ENCODE results near the gene SMPD4. TPM values are rescaled to one million over a fixed set of nuclear protein-coding genes. Genes with fewer than 3 reads are reported as not detected.
"Not testable (repeated sequence)": the region's sequence is repeated elsewhere in the genome, so short reads cannot be mapped to it uniquely, and the experiment has no call there.

Gene SMPD4
- total RNA-seq, 1 donor from 2014 or later, result 6.8 TPM

DNA sequence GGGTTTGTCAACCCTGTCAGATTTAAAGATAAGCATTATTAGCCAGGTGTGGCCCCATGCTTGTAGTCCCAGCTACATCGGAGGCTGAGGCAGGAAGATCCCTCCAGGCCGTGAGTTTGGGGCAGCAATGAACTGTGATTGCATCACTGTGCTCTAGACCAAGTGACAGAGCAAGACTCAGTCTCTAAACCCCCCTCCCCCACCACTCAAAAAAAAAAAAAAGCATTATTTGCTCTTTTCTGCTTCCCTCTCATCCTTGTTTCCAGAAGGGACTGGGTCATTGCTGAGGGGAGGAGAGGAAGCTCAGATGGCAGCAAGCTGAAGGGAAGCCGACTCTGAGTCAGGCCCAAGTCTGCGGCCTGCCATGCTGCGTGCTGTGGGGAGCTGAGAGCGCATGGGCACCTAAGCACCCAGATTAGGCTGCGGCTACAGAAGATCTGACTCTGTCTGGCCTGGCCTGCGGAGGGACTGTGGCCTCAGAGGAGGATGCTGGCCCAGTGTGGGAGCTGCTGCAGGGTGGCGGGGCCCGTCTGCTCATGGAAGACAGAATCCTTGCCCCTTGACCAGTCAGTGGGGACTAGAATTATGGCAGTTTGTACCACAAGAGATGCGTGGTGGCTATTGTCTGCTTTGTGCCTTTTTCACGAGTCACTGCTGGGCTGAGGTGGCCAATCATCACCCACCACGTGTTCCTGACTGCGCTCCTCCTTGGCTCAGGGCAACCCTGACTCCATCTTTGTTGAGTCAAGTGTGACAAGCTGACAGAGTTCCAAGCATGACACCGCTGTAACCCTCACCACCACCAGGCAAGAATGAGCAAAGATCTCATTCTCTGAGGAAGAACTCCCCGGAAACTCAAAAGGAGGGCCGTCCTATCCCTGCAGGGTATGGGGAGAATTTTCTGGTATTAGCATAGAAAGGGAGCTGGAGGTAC, 6.7 kb upstream of the SMPD4 start:
- not testable (repeated sequence) for H3K9ac ChIP-seq (ENCODE audit: low read depth in 1 of 3, low read length in 3 of 3); H3K4me1 ChIP-seq (ENCODE audit: control insufficient read depth in 3 of 3, insufficient read depth in 3 of 3, low read length in 3 of 3); H3K9me3 ChIP-seq (ENCODE audit: control insufficient read depth in 3 of 3, low read length in 3 of 3); H3K27me3 ChIP-seq (ENCODE audit: control insufficient read depth in 3 of 3, insufficient read depth in 3 of 3, low read length in 3 of 3); H3K27ac ChIP-seq (ENCODE audit: low read depth, low read length); H3K36me3 ChIP-seq (ENCODE audit: control insufficient read depth in 3 of 3, insufficient read depth in 3 of 3, low read length in 3 of 3); H3K4me3 ChIP-seq (ENCODE audit: low read length in 3 of 3)

DNA sequence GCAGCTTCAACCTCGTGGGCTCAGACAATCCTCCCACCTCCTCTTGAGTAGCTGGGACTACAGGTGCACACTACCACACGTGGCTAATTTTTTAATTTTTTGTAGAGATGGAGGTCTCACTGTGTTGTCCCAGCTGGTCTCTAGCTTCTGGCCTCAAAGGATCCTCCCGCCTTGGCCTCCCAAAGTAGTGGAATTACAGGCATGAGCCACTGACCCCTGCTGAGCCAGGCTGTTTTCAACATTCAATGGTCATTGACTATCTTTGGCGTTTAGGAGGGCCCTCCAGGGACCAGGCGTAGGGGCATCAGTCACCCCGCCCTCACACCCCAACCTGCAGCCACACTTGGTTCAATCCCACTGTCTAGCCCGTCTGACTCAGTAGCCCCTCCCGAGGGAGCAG, 5.9 kb upstream of the SMPD4 start:
- Histone ChIP-seq H3K4me1 (ENCODE audit: control insufficient read depth in 3 of 3, insufficient read depth in 3 of 3, low read length in 3 of 3) (peaks cover 0 to 10% (median 7%) of the 10 kb centered on the region in 3 donors), H3K9me3 (ENCODE audit: control insufficient read depth in 3 of 3, low read length in 3 of 3) (no peaks in the 10 kb centered on the region), H3K9ac (ENCODE audit: low read depth in 1 of 3, low read length in 3 of 3) (no peak overlapping the region), H3K27ac (ENCODE audit: low read depth, low read length) (no peak overlapping the region), H3K36me3 (ENCODE audit: control insufficient read depth in 3 of 3, insufficient read depth in 3 of 3, low read length in 3 of 3) (peaks cover 0 to 4% (median 2%) of the 10 kb centered on the region in 3 donors), H3K27me3 (ENCODE audit: control insufficient read depth in 3 of 3, insufficient read depth in 3 of 3, low read length in 3 of 3) (no peaks in the 10 kb centered on the region), H3K4me3 (ENCODE audit: low read length in 3 of 3) (no peak overlapping the region)

DNA sequence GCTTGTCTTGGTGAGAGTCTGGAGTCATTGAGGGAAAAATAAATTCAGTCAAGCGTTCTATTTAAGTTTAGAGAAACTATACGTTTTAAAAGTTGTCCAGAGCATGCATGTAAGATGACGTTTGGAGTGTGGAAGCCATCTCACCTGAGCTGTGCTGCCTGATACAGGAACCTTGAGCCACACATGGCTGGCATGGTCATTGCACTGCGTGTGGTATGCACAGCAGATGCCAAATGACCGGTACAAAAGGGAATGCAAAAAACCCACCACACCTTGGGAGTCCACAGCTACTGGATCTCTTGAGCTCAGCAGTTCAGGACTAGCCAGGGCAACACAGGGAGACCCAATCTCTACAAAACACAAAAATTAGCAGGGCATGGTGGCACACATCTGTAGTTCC, 5.0 kb upstream of the SMPD4 start:
- Histone ChIP-seq H3K36me3 (ENCODE audit: control insufficient read depth in 3 of 3, insufficient read depth in 3 of 3, low read length in 3 of 3) (peaks cover 0 to 4% (median 2%) of the 10 kb centered on the region in 3 donors), H3K9ac (ENCODE audit: low read depth in 1 of 3, low read length in 3 of 3) (no peak overlapping the region), H3K27me3 (ENCODE audit: control insufficient read depth in 3 of 3, insufficient read depth in 3 of 3, low read length in 3 of 3) (no peaks in the 10 kb centered on the region), H3K27ac (ENCODE audit: low read depth, low read length) (no peak overlapping the region), H3K9me3 (ENCODE audit: control insufficient read depth in 3 of 3, low read length in 3 of 3) (no peaks in the 10 kb centered on the region), H3K4me3 (ENCODE audit: low read length in 3 of 3) (no peak overlapping the region), H3K4me1 (ENCODE audit: control insufficient read depth in 3 of 3, insufficient read depth in 3 of 3, low read length in 3 of 3) (peaks cover 0 to 10% (median 7%) of the 10 kb centered on the region in 3 donors)

DNA sequence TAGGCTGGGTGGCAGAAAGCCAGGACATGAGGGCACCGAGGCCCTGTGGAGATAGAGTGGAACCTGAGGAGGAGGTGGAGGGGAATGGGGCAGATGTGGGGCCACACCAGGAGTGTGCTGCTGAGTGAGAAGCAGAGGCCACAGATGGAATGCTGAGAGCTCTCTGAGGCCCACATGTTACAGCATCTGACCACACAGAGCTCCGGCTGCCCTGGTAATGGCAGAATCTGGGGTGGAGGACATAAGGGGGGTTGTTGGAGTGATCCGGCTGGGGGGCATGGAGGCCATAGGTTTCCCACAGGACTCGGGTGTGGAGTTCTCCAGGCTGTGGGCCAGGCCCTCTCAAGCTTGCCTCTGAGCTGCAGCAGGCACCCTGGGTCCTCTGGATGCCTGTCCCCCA, 4.5 kb upstream of the SMPD4 start:
- H3K36me3 ChIP-seq (ENCODE audit: control insufficient read depth in 3 of 3, insufficient read depth in 3 of 3, low read length in 3 of 3), result peaks cover 0 to 4% (median 0%) of the 10 kb centered on the region in 3 donors
- H3K4me3 ChIP-seq (ENCODE audit: low read length in 3 of 3), result no peak overlapping the region
- no peak overlapping the region for H3K9ac ChIP-seq (ENCODE audit: low read depth in 1 of 3, low read length in 3 of 3)
- no peaks in the 10 kb centered on the region for H3K27me3 ChIP-seq (ENCODE audit: control insufficient read depth in 3 of 3, insufficient read depth in 3 of 3, low read length in 3 of 3)
- H3K27ac ChIP-seq (ENCODE audit: low read depth, low read length), result no peak overlapping the region
- no peaks in the 10 kb centered on the region for H3K9me3 ChIP-seq (ENCODE audit: control insufficient read depth in 3 of 3, low read length in 3 of 3)
- H3K4me1 ChIP-seq (ENCODE audit: control insufficient read depth in 3 of 3, insufficient read depth in 3 of 3, low read length in 3 of 3), result peaks cover 2 to 12% (median 7%) of the 10 kb centered on the region in 3 donors

DNA sequence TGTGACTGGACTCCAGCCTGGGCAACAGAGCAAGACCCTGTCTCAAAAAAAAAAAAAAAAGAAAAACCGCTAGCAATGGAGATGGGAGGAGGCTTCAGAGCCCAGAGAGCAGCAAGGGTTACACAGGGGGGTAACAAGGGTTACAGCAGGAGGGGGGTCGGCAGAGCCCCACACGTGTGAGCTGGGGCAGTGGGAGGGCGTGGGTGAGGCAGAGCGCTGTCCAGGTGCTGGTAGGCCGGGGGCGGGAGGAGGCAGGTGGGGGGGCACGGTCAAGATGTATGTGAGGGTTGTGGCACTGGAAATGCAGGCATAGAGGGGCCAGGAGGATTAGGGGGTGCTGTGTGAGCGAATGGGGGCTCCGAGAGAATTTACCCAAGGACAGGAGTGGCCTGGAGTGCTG, 4.0 kb upstream of the SMPD4 start:
- Histone ChIP-seq H3K27ac (ENCODE audit: low read depth, low read length) (no peak overlapping the region), H3K4me1 (ENCODE audit: control insufficient read depth in 3 of 3, insufficient read depth in 3 of 3, low read length in 3 of 3) (peaks cover 7 to 17% (median 11%) of the 10 kb centered on the region in 3 donors), H3K36me3 (ENCODE audit: control insufficient read depth in 3 of 3, insufficient read depth in 3 of 3, low read length in 3 of 3) (peaks cover 0 to 4% (median 0%) of the 10 kb centered on the region in 3 donors)

DNA sequence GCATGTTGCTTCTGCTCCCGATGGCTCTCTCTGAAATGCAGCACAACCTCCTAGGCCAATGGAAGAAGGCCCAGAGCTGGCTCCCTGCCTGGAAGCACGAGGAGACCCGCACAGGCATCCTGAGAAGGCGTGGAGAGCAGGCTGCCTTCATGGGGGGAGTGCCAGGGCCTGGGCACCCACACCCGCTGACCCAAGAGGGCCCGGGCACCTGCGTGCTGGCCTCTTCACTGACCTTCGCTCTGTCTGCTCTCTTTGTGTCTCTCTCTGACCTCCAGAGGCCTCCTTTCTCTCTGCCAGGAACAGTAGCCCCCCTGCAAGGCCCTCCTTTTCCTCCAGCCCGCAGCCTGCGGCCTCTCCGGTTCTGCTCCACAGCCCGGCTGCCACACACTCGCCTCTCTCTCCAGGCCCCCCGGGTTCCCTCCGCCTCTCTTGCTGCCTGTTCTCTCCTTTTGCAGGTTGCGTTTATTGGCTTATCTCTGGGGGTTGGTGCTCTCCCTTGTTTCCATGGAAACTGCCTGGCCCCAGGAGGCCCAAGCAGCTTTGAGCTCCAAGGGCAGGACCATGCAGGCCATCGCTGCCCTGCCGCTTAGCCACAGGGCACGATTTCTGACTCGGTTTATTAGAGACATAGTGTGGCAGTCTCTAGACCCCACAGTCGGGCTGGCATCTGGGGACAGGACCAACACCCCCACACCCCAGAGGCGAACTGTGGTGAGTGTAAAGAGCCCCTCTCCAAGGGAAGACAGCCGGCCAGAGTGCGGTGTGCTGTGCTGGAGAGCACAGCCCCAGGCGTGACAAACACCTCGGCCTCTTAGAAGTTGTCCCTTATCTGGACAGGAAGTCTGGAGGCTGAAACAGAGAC, 2.3 kb upstream of the SMPD4 start:
- H3K9me3 ChIP-seq (ENCODE audit: control insufficient read depth in 3 of 3, low read length in 3 of 3), result no peaks in the 10 kb centered on the region
- peaks cover 9 to 20% (median 13%) of the 10 kb centered on the region in 3 donors for H3K4me1 ChIP-seq (ENCODE audit: control insufficient read depth in 3 of 3, insufficient read depth in 3 of 3, low read length in 3 of 3)
- H3K27me3 ChIP-seq (ENCODE audit: control insufficient read depth in 3 of 3, insufficient read depth in 3 of 3, low read length in 3 of 3), result no peaks in the 10 kb centered on the region
- H3K36me3 ChIP-seq (ENCODE audit: control insufficient read depth in 3 of 3, insufficient read depth in 3 of 3, low read length in 3 of 3), result peaks cover 0 to 4% (median 0%) of the 10 kb centered on the region in 3 donors
- H3K9ac ChIP-seq (ENCODE audit: low read depth in 1 of 3, low read length in 3 of 3), result peak overlapping the region in 1 of 3 donors; percentile 60
- H3K27ac ChIP-seq (ENCODE audit: low read depth, low read length), result no peak overlapping the region
- peak overlapping the region in 1 of 3 donors; percentile 68 for H3K4me3 ChIP-seq (ENCODE audit: low read length in 3 of 3)

More for the DNA sequence above, 4.0 kb upstream of the SMPD4 start:
- no peak overlapping the region for H3K4me3 ChIP-seq (ENCODE audit: low read length in 3 of 3)
- H3K9me3 ChIP-seq (ENCODE audit: control insufficient read depth in 3 of 3, low read length in 3 of 3), result no peaks in the 10 kb centered on the region
- H3K27me3 ChIP-seq (ENCODE audit: control insufficient read depth in 3 of 3, insufficient read depth in 3 of 3, low read length in 3 of 3), result no peaks in the 10 kb centered on the region
- H3K9ac ChIP-seq (ENCODE audit: low read depth in 1 of 3, low read length in 3 of 3), result no peak overlapping the region

DNA sequence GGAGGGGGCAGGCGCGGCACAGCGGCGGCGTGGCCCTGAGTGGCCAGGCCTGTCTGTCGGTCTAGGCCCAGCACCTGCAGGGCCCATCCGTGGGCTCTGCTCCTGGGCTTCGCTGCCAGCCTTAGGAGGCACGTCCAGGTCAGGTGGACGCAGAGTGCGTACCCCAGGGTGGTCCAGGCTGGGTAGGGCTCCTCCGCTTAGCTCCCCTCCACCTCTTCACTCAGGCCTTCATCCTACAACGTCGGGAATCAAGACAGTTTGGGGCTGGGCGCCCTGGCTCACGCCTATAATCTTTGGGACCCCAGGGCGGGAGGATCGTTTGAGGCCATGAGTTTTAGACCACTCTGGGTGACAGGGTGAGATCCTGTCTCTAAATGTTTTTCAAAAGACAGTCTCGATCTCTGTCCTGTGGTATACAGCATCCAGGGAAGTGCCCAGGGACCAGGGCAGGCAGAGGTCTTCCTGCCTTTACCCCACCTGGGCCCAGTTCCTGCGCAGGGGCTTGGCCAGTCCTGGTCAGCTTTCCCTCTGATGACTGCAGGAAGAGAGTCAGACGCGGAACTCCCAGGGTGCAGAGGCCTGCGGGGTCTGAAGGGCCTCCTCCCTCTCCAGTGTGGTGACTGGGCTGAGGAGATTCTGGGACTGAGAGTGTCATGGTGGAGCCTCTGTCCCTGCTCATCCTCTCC, 1.6 kb upstream of the SMPD4 start:
- H3K9me3 ChIP-seq (ENCODE audit: control insufficient read depth in 3 of 3, low read length in 3 of 3); H3K27me3 ChIP-seq (ENCODE audit: control insufficient read depth in 3 of 3, insufficient read depth in 3 of 3, low read length in 3 of 3); H3K36me3 ChIP-seq (ENCODE audit: control insufficient read depth in 3 of 3, insufficient read depth in 3 of 3, low read length in 3 of 3); H3K27ac ChIP-seq (ENCODE audit: low read depth, low read length): not testable (repeated sequence)
- Histone ChIP-seq H3K9ac (ENCODE audit: low read depth in 1 of 3, low read length in 3 of 3) (peak overlapping the region; percentile 21 to 60 (median 59)), H3K4me1 (ENCODE audit: control insufficient read depth in 3 of 3, insufficient read depth in 3 of 3, low read length in 3 of 3) (peaks cover 9 to 20% (median 13%) of the 10 kb centered on the region in 3 donors), H3K4me3 (ENCODE audit: low read length in 3 of 3) (peak overlapping the region; percentile 46 to 68 (median 66))

DNA sequence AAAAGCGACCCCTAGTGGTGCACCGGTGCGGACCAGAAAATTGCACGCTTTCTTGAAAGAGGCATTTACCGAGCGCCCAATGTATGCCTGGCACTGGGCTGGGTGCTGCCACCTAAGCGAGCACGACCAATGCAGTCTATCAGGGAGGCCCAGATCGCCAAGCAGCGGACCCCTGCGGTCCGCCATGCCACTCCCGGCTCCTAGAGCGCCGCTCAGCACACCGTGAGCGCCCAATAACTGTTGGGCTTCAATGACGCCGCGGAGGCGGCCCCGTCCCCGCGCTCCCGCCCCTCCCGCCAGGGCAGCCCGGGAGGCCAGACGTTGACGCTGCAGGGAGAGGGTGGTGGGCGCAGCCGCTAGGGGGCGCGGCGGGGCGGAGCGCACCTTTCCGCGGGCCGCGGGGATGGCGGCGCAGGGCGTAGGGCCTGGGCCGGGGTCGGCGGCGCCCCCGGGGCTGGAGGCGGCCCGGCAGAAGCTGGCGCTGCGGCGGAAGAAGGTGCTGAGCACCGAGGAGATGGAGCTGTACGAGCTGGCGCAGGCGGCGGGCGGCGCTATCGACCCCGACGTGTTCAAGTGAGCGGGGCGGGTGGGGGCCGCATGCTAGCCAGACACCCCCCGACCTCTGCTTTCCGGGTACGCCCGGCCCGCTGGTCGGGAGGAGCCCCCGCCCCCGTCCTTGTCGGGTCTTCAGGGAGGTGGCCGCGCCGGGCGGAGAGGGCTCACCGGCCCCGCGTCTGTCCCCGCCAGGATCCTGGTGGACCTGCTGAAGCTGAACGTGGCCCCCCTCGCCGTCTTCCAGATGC, 679 bp upstream of the SMPD4 start, which contains the start of gene MZT2B:
Gene MZT2B, plus strand, starts transcription at position 383 of the 803 bp plus-strand sequence. Its CDS starts 21 bp downstream, at position 404.
- peak within 1 kb of the TSS; percentile 90 to 98 (median 95) for H3K4me3 ChIP-seq (ENCODE audit: low read length in 3 of 3)
- H3K27ac ChIP-seq (ENCODE audit: low read depth, low read length), result peak within 1 kb of the TSS; percentile 80
- H3K9me3 ChIP-seq (ENCODE audit: control insufficient read depth in 3 of 3, low read length in 3 of 3); H3K27me3 ChIP-seq (ENCODE audit: control insufficient read depth in 3 of 3, insufficient read depth in 3 of 3, low read length in 3 of 3); H3K36me3 ChIP-seq (ENCODE audit: control insufficient read depth in 3 of 3, insufficient read depth in 3 of 3, low read length in 3 of 3): not testable (repeated sequence)
- H3K9ac ChIP-seq (ENCODE audit: low read depth in 1 of 3, low read length in 3 of 3), result peak within 1 kb of the TSS; percentile 91 to 92 (median 91)
- peaks cover 9 to 20% (median 13%) of the 10 kb centered on the region in 3 donors for H3K4me1 ChIP-seq (ENCODE audit: control insufficient read depth in 3 of 3, insufficient read depth in 3 of 3, low read length in 3 of 3)

Data from skeletal muscle tissue (tissue), 4 donors.